Measurements from ENCODE around the gene DACT2. TPM values are rescaled to one million over a fixed set of nuclear protein-coding genes. Genes with fewer than 3 reads are reported as not detected.
"Not testable (repeated sequence)": the region's sequence is repeated elsewhere in the genome, so short reads cannot be mapped to it uniquely, and the experiment has no call there.

DACT2 gene
- total RNA-seq, 1 donor from 2014 or later: 0.36 TPM

DNA sequence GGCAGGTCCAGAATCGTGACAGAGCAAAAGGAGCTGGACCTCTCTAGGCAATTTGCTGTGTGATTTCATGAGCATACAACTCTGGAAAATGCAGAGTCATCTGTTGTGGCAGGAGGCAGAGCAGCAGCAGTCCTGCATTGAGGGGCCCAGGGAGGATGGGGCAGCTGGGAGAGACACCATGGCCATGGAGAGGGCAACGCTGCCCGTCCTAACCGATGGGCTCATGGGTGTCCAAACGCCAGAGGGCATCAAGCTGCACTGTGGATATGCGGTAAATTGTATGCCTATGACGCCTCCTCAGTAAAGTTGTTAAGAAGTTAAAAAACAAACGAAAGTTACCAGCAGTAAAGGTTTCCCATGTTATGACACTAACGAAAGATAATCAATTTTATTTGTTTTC, 42.2 kb upstream of the DACT2 start:
- Histone ChIP-seq H3K4me1 (no peaks in the 10 kb centered on the region), H3K79me2 (ENCODE audit: low read depth) (no peaks in the 10 kb centered on the region), H3K9ac (no peak overlapping the region), H4K20me1 (ENCODE audit: low read depth) (no peaks in the 10 kb centered on the region), H2AFZ (replicated peaks) (no peak overlapping the region), H3K27me3 (no peaks in the 10 kb centered on the region), H3K27ac (no peak overlapping the region), H3K9me3 (ENCODE audit: low read depth) (no peaks in the 10 kb centered on the region), H3K36me3 (no peaks in the 10 kb centered on the region), H3F3A (ENCODE audit: low read depth) (no peaks in the 10 kb centered on the region), H3K4me3 (no peak overlapping the region), H3K4me2 (no peak overlapping the region)
- no peaks in the 10 kb centered on the region for H3K36me3 Mint-ChIP-seq
- peaks cover 10% of the 10 kb centered on the region for H3K27me3 Mint-ChIP-seq (ENCODE audit: insufficient read depth, low read depth)
- TF ChIP-seq EZH2 (IDR thresholded peaks at IDR 0.05) (no peak), EZH2phosphoT487 (IDR thresholded peaks at IDR 0.05) (no peak)
- TF ChIP-seq, protein P1, sequence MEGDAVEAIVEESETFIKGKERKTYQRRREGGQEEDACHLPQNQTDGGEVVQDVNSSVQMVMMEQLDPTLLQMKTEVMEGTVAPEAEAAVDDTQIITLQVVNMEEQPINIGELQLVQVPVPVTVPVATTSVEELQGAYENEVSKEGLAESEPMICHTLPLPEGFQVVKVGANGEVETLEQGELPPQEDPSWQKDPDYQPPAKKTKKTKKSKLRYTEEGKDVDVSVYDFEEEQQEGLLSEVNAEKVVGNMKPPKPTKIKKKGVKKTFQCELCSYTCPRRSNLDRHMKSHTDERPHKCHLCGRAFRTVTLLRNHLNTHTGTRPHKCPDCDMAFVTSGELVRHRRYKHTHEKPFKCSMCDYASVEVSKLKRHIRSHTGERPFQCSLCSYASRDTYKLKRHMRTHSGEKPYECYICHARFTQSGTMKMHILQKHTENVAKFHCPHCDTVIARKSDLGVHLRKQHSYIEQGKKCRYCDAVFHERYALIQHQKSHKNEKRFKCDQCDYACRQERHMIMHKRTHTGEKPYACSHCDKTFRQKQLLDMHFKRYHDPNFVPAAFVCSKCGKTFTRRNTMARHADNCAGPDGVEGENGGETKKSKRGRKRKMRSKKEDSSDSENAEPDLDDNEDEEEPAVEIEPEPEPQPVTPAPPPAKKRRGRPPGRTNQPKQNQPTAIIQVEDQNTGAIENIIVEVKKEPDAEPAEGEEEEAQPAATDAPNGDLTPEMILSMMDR (IDR thresholded peaks at IDR 0.05): no peak
- no peak overlapping the region for H3K4me3 Mint-ChIP-seq
- H3K4me1 Mint-ChIP-seq: peaks cover 12% of the 10 kb centered on the region
- H3K9me3 Mint-ChIP-seq: peaks cover 32% of the 10 kb centered on the region
- no peak for DNase-seq (ENCODE audit: low spot score)
- H3K27ac Mint-ChIP-seq: no peak overlapping the region

DNA sequence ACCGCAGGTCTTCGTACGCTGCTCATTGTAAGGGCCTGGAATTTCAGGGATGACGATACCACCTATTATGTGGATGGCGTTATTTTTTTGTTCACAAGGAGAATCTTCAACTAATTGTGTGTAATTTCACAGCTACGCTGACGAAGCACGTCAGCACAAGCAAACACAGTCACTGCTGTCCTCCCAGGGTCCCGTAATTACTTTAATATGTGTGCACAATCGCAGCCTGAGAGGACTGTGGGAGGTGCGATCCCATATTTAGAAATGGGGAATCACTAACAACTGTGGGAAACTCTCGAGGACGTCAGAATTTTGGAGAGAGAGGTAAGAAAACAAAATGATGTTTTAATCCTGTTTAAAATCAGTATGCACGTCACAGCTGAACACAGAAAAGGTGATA, 40.2 kb upstream of the DACT2 start:
- Histone ChIP-seq H3K4me3 (no peak overlapping the region), H3K27me3 (no peaks in the 10 kb centered on the region), H3K36me3 (no peaks in the 10 kb centered on the region), H3K4me2 (no peak overlapping the region), H3K79me2 (ENCODE audit: low read depth) (no peaks in the 10 kb centered on the region), H3K9ac (no peak overlapping the region), H2AFZ (replicated peaks) (no peak overlapping the region), H3F3A (ENCODE audit: low read depth) (no peaks in the 10 kb centered on the region), H3K9me3 (ENCODE audit: low read depth) (no peaks in the 10 kb centered on the region), H3K27ac (no peak overlapping the region), H3K4me1 (no peaks in the 10 kb centered on the region), H4K20me1 (ENCODE audit: low read depth) (no peaks in the 10 kb centered on the region)
- no peaks in the 10 kb centered on the region for H3K36me3 Mint-ChIP-seq
- DNase-seq (ENCODE audit: low spot score): no peak
- H3K9me3 Mint-ChIP-seq: peaks cover 26% of the 10 kb centered on the region
- peaks cover 17% of the 10 kb centered on the region for H3K4me1 Mint-ChIP-seq
- no peak overlapping the region for H3K27ac Mint-ChIP-seq
- no peak overlapping the region for H3K4me3 Mint-ChIP-seq
- H3K27me3 Mint-ChIP-seq (ENCODE audit: insufficient read depth, low read depth): peaks cover 13% of the 10 kb centered on the region
- TF ChIP-seq EZH2 (IDR thresholded peaks at IDR 0.05): no peak

DNA sequence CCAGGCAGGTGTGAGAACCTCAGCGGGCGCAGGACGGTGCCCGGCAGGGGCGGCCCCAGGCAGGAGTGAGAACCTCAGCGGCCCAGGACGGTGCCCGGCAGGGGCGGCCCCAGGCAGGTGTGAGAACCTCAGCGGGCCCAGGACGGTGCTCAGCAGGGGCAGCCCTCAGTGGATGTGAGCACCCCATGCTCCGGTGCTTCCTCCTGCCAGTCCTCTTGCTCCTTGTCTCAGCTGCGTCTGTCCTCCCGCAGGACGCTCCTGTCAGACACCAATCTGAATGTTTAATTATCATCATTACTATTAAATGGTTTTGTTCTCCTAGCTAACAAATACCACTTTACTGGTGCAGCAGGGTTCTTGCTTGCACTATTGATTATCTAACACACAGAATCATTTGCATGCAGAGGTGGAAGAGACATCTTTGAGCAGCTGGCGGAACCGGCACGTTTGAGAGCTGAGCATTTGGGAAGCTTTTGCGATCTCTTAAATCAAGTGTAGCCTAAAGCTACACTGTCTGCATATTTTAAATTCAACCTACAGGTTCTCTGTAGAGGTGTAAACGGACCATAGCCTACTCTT, 39.4 kb upstream of the DACT2 start:
- Histone ChIP-seq H3K4me3 (no peak overlapping the region), H2AFZ (replicated peaks) (no peak overlapping the region), H3K9ac (no peak overlapping the region), H3K79me2 (ENCODE audit: low read depth) (no peaks in the 10 kb centered on the region), H3F3A (ENCODE audit: low read depth) (no peaks in the 10 kb centered on the region), H3K27ac (no peak overlapping the region), H3K36me3 (no peaks in the 10 kb centered on the region), H3K27me3 (no peaks in the 10 kb centered on the region), H4K20me1 (ENCODE audit: low read depth) (no peaks in the 10 kb centered on the region), H3K9me3 (ENCODE audit: low read depth) (no peaks in the 10 kb centered on the region), H3K4me1 (no peaks in the 10 kb centered on the region), H3K4me2 (no peak overlapping the region)
- no peaks in the 10 kb centered on the region for H3K36me3 Mint-ChIP-seq
- H3K4me1 Mint-ChIP-seq: peaks cover 12% of the 10 kb centered on the region
- H3K27ac Mint-ChIP-seq: peak overlapping the region; percentile 29
- TF ChIP-seq, protein P1 (IDR thresholded peaks at IDR 0.05): no peak
- no peak for TF ChIP-seq EZH2phosphoT487 (IDR thresholded peaks at IDR 0.05)
- no peak for TF ChIP-seq EZH2 (IDR thresholded peaks at IDR 0.05)
- peaks cover 20% of the 10 kb centered on the region for H3K9me3 Mint-ChIP-seq
- DNase-seq (ENCODE audit: low spot score): no peak
- H3K27me3 Mint-ChIP-seq (ENCODE audit: insufficient read depth, low read depth): peaks cover 8% of the 10 kb centered on the region
- no peak overlapping the region for H3K4me3 Mint-ChIP-seq

DNA sequence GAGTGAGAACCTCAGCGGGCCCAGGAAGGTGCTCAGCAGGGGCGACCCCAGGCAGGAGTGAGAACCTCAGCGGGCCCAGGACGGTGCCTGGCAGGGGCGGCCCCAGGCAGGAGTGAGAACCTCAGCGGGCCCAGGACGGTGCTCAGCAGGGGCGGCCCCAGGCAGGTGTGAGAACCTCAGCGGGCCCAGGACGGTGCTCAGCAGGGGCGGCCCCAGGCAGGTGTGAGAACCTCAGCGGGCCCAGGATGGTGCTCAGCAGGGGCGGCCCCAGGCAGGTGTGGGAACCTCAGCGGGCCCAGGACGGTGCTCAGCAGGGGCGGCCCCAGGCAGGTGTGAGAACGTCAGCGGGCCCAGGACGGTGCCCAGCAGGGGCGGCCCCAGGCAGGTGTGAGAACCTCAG, 37.3 kb upstream of the DACT2 start:
- not testable (repeated sequence) for DNase-seq (ENCODE audit: low spot score); H3K4me2 ChIP-seq; H3K4me3 ChIP-seq; H3K36me3 ChIP-seq; H3F3A ChIP-seq (ENCODE audit: low read depth); H3K27me3 ChIP-seq; H3K4me1 Mint-ChIP-seq; H3K27me3 Mint-ChIP-seq (ENCODE audit: insufficient read depth, low read depth); H4K20me1 ChIP-seq (ENCODE audit: low read depth); H3K36me3 Mint-ChIP-seq; H3K9me3 ChIP-seq (ENCODE audit: low read depth); H2AFZ ChIP-seq (replicated peaks); H3K79me2 ChIP-seq (ENCODE audit: low read depth); H3K27ac ChIP-seq; H3K9ac ChIP-seq; H3K27ac Mint-ChIP-seq; H3K4me3 Mint-ChIP-seq; H3K4me1 ChIP-seq
- H3K9me3 Mint-ChIP-seq: peaks cover 13% of the 10 kb centered on the region

Data from neural progenitor cell (in vitro differentiated cells).